Umbilical cord (tissue), 2 donors: ENCODE data around the gene TEX13D. TPM values are rescaled to one million over a fixed set of nuclear protein-coding genes. Genes with fewer than 3 reads are reported as not detected.
"Not testable (repeated sequence)": the region's sequence is repeated elsewhere in the genome, so short reads cannot be mapped to it uniquely, and the experiment has no call there.

Source experiments
- DNase-seq: peaks from one replicate; pipeline ENCODE4 v3.0.0-alpha.2; 2015; ENCODE audit warnings: low spot score
- total RNA-seq: library from RNA; depleted of rRNA; stranded (reverse); fragments of >200 nt; gene quantifications from one replicate; pipeline ENCODE4 v1.2.3, GENCODE V29; 2014; ENCODE audit warnings: low replicate concordance; ENCODE audit not compliant: insufficient read depth

Gene TEX13D
- 1.4 TPM for total RNA-seq

GRCh38 chrX:124332481-124333424 is at the start of gene TEX13D:
TEX13D (plus strand) TSS chrX:124332660; CDS start chrX:124332918, 258 bp downstream.
- DNase-seq, result no peak

GRCh38 chrX:124289443-124289842 is 43.0 kb upstream of the TEX13D start:
- no peak for DNase-seq

- DNase-seq, result no peak
These were observed 38.6 kb upstream of the TEX13D start for GRCh38 chrX:124293810-124294209.

- DNase-seq, result not testable (repeated sequence)
These were observed 33.1 kb upstream of the TEX13D start for GRCh38 chrX:124299323-124299722.

GRCh38 chrX:124300405-124300804 is 32.1 kb upstream of the TEX13D start:
- no peak for DNase-seq

GRCh38 chrX:124307253-124307907 is 25.1 kb upstream of the TEX13D start:
- DNase-seq, result no peak

GRCh38 chrX:124325732-124326131 is 6.7 kb upstream of the TEX13D start:
- no peak for DNase-seq

- DNase-seq, result no peak
These were observed 3.7 kb upstream of the TEX13D start for GRCh38 chrX:124328765-124329164.

- DNase-seq, result no peak
These were observed 1.4 kb downstream of the TEX13D start for GRCh38 chrX:124333862-124334261.

GRCh38 chrX:124334555-124334954 is 2.1 kb downstream of the TEX13D start:
- not testable (repeated sequence) for DNase-seq

GRCh38 chrX:124335598-124335997 is 3.1 kb downstream of the TEX13D start:
- no peak for DNase-seq

GRCh38 chrX:124337916-124338315 is 5.5 kb downstream of the TEX13D start:
- DNase-seq, result no peak

GRCh38 chrX:124338733-124339514 is 6.5 kb downstream of the TEX13D start:
- DNase-seq, result no peak

- no peak for DNase-seq
These were observed 9.1 kb downstream of the TEX13D start for GRCh38 chrX:124341396-124342132.

- DNase-seq, result no peak
These were observed 9.9 kb downstream of the TEX13D start for GRCh38 chrX:124342174-124342867.

GRCh38 chrX:124343016-124343415 is 10.6 kb downstream of the TEX13D start:
- no peak for DNase-seq

- no peak for DNase-seq
These were observed 11.8 kb downstream of the TEX13D start for GRCh38 chrX:124344246-124344645.

GRCh38 chrX:124346117-124346876 is 13.8 kb downstream of the TEX13D start, which contains the start of gene SH2D1A:
SH2D1A (plus strand) TSS chrX:124346563; CDS start chrX:124346643, 80 bp downstream.
- no peak for DNase-seq

- no peak for DNase-seq
These were observed 14.4 kb downstream of the TEX13D start for GRCh38 chrX:124346877-124347241.

- DNase-seq, result no peak
These were observed 14.8 kb downstream of the TEX13D start for GRCh38 chrX:124347242-124347641.
